Muscle layer of duodenum (tissue), 2 donors: Measurements from ENCODE around the gene GLB1L.
"Not testable (repeated sequence)": the region's sequence is repeated elsewhere in the genome, so short reads cannot be mapped to it uniquely, and the experiment has no call there.

ENCODE experiments used
- H3K27ac ChIP-seq: one replicate; pipeline ENCODE4 v1.7.0; 2013; ENCODE audit warnings: mild to moderate bottlenecking, low read length
- H3K27me3 ChIP-seq: one replicate; pipeline ENCODE4 v1.7.0; 2013; ENCODE audit warnings: low read depth, mild to moderate bottlenecking, control low read depth, low read length
- H3K36me3 ChIP-seq, 2 donors: one replicate each; pipeline ENCODE4 v1.7.0; 2013; ENCODE audit warnings: low read length in 2 of 2, control low read depth in 1 of 2, mild to moderate bottlenecking in 1 of 2; ENCODE audit not compliant: insufficient read depth in 2 of 2, control insufficient read depth in 1 of 2
- H3K4me1 ChIP-seq, 2 donors: one replicate each; pipeline ENCODE4 v1.7.0; 2013; ENCODE audit warnings: low read length in 2 of 2, mild to moderate bottlenecking in 2 of 2, control low read depth in 1 of 2, moderate library complexity in 1 of 2; ENCODE audit not compliant: insufficient read depth in 2 of 2, control insufficient read depth in 1 of 2
- H3K4me3 ChIP-seq, 2 donors: one replicate each; pipeline ENCODE4 v1.7.0; 2013; ENCODE audit warnings: low read length in 2 of 2, low read depth in 1 of 2, mild to moderate bottlenecking in 1 of 2
- H3K9me3 ChIP-seq, 2 donors: one replicate each; pipeline ENCODE4 v1.7.0; 2013; ENCODE audit warnings: low read length in 2 of 2, control low read depth in 1 of 2, mild to moderate bottlenecking in 1 of 2; ENCODE audit not compliant: control insufficient read depth in 1 of 2
- donor health status: healthy.

The GLB1L gene

GRCh38 chr2:219200502-219201326, 44.5 kb downstream of the GLB1L start:
- not testable (repeated sequence) for H3K4me3 ChIP-seq, H3K36me3 ChIP-seq

GRCh38 chr2:219199470-219200211, 45.6 kb downstream of the GLB1L start:
- Histone ChIP-seq H3K9me3 (no peaks in the 10 kb centered on the region), H3K4me3 (no peak overlapping the region), H3K4me1 (no peaks in the 10 kb centered on the region), H3K27me3 (peaks cover 4% of the 10 kb centered on the region), H3K27ac (no peak overlapping the region), H3K36me3 (no peaks in the 10 kb centered on the region)

More at GRCh38 chr2:219200502-219201326, 44.5 kb downstream of the GLB1L start:
- not testable (repeated sequence) for H3K27ac ChIP-seq, H3K9me3 ChIP-seq, H3K27me3 ChIP-seq, H3K4me1 ChIP-seq

GRCh38 chr2:219198974-219199373, 46.3 kb downstream of the GLB1L start:
- H3K27ac ChIP-seq = no peak overlapping the region
- no peaks in the 10 kb centered on the region for H3K36me3 ChIP-seq
- peaks cover 4% of the 10 kb centered on the region for H3K27me3 ChIP-seq
- H3K9me3 ChIP-seq = no peaks in the 10 kb centered on the region
- no peak overlapping the region for H3K4me3 ChIP-seq
- H3K4me1 ChIP-seq = no peaks in the 10 kb centered on the region

- no peaks in the 10 kb centered on the region for H3K9me3 ChIP-seq
- no peak overlapping the region for H3K4me3 ChIP-seq
- H3K27me3 ChIP-seq = peaks cover 4% of the 10 kb centered on the region
- no peaks in the 10 kb centered on the region for H3K4me1 ChIP-seq
- H3K27ac ChIP-seq = no peak overlapping the region
- no peaks in the 10 kb centered on the region for H3K36me3 ChIP-seq
Observed at GRCh38 chr2:219197388-219197787, 47.9 kb downstream of the GLB1L start.

- Histone ChIP-seq H3K4me1 (peaks cover 0 to 4% of the 10 kb centered on the region in 2 donors), H3K4me3 (no peak overlapping the region), H3K36me3 (peaks cover 32 to 35% of the 10 kb centered on the region in 2 donors), H3K9me3 (no peaks in the 10 kb centered on the region), H3K27ac (no peak overlapping the region), H3K27me3 (no peaks in the 10 kb centered on the region)
Observed at GRCh38 chr2:219186754-219187456, 58.3 kb downstream of the GLB1L start.
